GM19025 (cell line): ENCODE measurements around the gene LNP1.
"Not testable (repeated sequence)": the region's sequence is repeated elsewhere in the genome, so short reads cannot be mapped to it uniquely, and the experiment has no call there.

Experiments
- ATAC-seq: cut with Tn5 transposase; IDR thresholded peaks from one replicate; pipeline ENCODE4 v1.9.1; 2021; ENCODE audit warnings: mild to moderate bottlenecking, low read depth, moderate library complexity; ENCODE audit not compliant: unreplicated experiment

LNP1 gene

GRCh38 chr3:100400780-100401673 lies at the start of gene LNP1, which contains the start of gene TOMM70:
Gene LNP1, plus strand, starts transcription at chr3:100401539. Its CDS starts 28,191 bp downstream, at chr3:100429730.
Gene TOMM70, minus strand, starts transcription at chr3:100401089. Its CDS starts 140 bp downstream, at chr3:100400949.
- ATAC-seq, result peak; percentile 86

- ATAC-seq, result not testable (repeated sequence)
Measured at GRCh38 chr3:100351770-100352169, 49.6 kb upstream of the LNP1 start.

GRCh38 chr3:100352296-100353231 lies 48.8 kb upstream of the LNP1 start:
- ATAC-seq, result no peak

- peak; percentile 59 for ATAC-seq
Measured at GRCh38 chr3:100354850-100355249, 46.5 kb upstream of the LNP1 start.

GRCh38 chr3:100358413-100358812 lies 42.9 kb upstream of the LNP1 start:
- no peak for ATAC-seq

- no peak for ATAC-seq
Measured at GRCh38 chr3:100359035-100359434, 42.3 kb upstream of the LNP1 start.

DNA sequence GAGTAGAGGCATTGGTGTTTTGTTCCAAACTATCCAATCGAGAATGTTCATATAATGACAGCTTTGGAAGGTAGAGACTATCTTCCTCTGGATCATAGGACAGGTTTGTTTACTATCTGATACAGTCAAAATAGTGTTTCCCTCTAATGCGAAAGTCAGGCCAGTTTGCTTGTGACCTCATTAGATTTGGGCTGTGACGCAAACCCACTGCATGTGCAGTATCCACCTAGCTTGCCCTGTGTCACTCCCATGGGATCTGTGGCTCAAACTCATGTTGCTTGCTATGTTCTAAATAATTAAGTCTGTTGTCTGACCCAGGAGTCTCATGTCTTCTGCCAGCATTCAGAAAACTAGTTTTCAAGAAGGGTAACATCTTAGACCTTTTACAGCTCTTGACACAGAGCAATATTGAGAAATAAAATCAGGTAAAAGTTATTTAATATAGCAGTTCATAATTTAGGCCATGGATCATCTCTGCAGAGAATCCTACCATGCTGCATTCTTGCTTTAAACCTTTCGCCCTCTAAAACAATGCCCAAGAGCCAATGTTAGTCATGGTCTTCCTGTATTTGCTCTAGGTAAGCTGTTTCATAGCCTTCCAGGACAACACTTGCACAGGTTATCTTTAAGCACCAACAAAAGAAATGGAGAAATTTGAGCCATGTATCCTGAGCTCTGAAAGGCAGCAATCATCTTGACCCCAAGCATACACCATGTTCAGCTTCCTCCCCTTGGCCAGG lies 40.4 kb upstream of the LNP1 start:
- ATAC-seq, result no peak

- no peak for ATAC-seq
Measured at GRCh38 chr3:100361897-100362296, 39.4 kb upstream of the LNP1 start.

DNA sequence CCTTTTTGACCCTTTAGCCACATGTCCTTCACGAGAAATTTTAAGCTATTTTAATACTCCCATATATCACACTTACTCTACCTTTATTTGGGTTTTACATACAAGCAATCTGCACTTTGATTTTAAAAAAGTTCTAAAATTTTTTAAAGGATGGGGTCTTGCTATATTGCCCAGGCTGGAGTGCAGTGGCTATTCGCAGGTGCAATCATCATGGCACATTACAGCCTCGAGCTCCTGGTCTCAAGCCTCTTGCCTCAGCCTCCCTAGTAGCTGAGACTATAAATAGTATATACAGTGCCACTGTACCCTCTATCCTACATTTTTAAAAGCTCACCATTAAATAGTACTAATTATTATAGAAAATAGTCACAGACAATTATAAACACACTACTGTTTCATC lies 36.9 kb upstream of the LNP1 start:
- ATAC-seq, result no peak

DNA sequence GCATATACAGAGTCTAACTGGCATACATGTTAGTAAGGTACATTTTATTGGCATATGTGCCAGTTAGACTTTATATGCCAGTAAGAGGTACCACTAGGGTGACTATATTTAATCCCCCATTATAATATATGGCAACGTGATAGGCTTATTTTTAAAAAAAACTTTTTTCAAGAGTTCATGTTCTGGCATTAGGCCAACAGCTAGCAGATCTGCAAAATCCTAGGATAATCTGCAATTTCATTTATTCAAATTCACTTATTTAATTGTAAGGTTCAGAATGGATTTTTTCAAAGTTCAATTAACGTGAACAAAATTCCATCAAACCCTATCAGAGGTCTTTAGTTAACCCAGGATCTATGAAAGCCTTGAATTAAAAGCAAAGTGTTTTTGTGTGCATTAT lies 34.9 kb upstream of the LNP1 start:
- ATAC-seq, result no peak

- ATAC-seq, result no peak
Measured at GRCh38 chr3:100368441-100368840, 32.9 kb upstream of the LNP1 start.

- no peak for ATAC-seq
Measured at GRCh38 chr3:100370756-100371155, 30.6 kb upstream of the LNP1 start.

DNA sequence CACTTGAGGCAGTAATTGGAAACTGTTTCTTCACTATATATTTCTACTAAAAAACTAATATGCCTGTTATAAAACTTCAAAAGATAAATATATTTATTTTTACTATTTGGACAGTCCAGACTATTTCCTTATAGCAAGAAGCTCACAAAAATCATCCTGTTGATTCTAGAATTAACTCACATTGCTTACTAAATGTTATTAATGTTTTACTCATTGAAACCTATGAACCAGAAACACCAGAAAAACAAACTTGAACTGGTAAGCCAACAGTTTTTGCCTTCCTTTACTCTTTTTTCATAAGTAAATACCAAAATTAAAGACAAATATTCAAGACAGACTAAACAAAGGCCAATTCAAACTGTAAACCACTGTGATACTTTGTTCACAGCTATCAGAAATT lies 26.8 kb upstream of the LNP1 start:
- no peak for ATAC-seq

DNA sequence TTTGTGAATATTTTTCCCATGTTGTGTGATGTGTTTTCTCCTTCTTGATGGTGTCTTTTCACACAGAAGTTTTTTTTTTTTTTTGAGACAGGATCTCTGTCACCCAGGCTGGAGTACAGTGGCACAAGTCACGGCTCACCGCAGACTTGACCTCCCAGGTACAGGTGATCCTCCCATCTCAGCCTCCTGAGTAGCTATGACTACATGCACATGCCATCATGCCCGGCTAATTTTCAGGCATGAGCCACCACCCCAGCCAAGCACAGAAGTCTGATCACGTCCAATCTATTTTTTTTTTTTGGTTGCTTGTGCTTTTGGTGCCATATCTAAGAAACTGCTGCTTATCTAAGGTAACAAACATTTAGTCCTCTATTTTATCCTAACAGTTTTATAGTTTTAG lies 25.0 kb upstream of the LNP1 start:
- no peak for ATAC-seq

GRCh38 chr3:100384733-100385525 lies 16.4 kb upstream of the LNP1 start:
- no peak for ATAC-seq

DNA sequence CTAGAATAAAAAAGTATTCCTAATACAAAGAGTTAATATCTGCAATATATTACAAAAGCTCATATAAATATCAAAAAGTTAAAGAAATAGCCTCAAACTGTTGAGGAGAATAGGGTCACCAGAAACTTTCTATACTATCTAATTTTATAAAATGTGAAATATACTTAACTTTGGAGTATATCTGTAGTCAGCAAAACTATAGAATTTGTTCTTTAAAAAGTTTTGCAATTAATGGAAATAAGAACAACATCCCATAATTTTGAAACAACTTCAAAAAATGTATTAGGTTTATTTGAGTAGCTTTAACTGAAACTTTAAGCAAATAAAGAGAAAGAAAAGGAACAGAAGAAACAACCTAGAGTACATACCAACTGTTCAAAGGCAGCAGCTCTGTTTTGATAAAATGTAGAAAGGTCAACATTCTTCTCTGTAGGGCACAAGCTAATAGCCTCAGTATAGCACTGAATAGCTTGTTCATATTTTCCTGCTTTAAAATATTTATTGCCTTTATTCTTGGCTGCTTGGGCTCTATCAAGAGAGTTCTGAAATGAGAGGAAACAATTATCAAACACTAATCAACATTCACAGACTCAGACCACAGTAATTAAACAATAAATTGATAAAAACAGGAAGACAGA lies 14.8 kb upstream of the LNP1 start:
- no peak for ATAC-seq

GRCh38 chr3:100389025-100389424 lies 12.3 kb upstream of the LNP1 start:
- ATAC-seq, result no peak

DNA sequence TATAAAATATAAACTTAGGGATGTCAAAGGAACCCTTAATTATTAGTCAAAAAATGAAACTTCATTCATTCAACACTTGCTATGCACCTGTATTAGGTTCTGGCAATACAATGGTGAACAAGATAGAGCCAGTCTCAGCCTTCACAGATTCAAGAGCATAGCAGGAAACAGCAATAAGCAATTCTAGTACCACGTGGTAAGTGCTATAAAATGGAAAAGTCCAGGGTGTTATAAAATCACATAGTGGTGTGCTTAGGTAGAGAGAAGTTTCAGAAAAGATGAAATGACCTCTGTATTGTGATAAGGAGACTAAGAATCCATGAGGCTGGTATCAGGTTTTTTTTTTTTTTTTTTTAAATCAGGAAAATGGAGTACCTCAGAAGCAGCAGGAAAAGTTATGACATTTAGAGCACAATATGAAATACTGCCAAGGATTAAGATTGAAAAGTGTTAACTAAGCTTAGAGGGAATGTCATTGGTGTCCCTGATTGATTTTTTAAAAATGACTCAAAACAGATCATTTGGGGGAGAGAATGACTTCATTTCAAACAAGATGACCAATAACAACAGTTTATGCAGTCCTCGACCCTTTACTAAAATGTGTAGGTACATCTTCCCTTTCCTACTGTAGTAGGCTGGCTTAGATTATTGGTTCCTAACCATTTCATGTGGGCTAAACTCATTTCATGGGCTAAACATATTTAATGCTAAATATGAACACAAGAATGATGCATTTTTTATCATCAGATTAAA lies 5.5 kb upstream of the LNP1 start:
- ATAC-seq, result no peak

DNA sequence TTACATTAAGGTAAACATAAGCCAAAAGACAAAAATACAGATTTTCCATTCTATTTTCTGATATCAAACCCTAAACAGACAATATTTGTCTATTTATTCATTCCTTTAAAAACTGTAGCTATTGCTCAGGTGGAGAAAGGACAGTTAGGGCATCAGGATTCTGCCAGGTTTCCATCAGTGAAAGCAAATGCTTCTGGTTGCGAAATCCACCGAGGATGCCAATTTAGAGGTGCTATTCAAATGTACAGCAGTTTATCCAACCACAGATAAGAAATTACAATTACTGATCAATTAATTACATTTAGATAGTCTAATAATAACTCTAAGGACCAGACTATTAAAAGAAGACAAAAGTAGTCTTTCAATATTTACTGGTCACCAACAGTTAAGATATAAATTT lies 4.4 kb upstream of the LNP1 start:
- ATAC-seq, result no peak
